ENCODE measurements around the gene CNTNAP4. TPM values are rescaled to one million over a fixed set of nuclear protein-coding genes. Genes with fewer than 3 reads are reported as not detected.

Gene CNTNAP4
- total RNA-seq, 1 donor from 2014 or later, result 7.0 TPM

- DNase-seq (ENCODE audit: low spot score), result peak; percentile 42
These were observed 111.9 kb downstream of the CNTNAP4 start for GRCh38 chr16:76389126-76389525.

GRCh38 chr16:76390476-76390875 lies 113.3 kb downstream of the CNTNAP4 start:
- DNase-seq (ENCODE audit: low spot score), result peak; percentile 7

- no peak for DNase-seq (ENCODE audit: low spot score)
These were observed 119.8 kb downstream of the CNTNAP4 start for GRCh38 chr16:76396977-76397376.

- no peak for DNase-seq (ENCODE audit: low spot score)
These were observed 132.5 kb downstream of the CNTNAP4 start for GRCh38 chr16:76409706-76410105.

GRCh38 chr16:76421571-76421970 lies 144.4 kb downstream of the CNTNAP4 start:
- no peak for DNase-seq (ENCODE audit: low spot score)

- no peak for DNase-seq (ENCODE audit: low spot score)
These were observed 151.7 kb downstream of the CNTNAP4 start for GRCh38 chr16:76428858-76429257.

GRCh38 chr16:76441391-76441790 lies 164.2 kb downstream of the CNTNAP4 start:
- DNase-seq (ENCODE audit: low spot score), result no peak

GRCh38 chr16:76441876-76442275 lies 164.7 kb downstream of the CNTNAP4 start:
- no peak for DNase-seq (ENCODE audit: low spot score)

- DNase-seq (ENCODE audit: low spot score), result no peak
These were observed 166.8 kb downstream of the CNTNAP4 start for GRCh38 chr16:76443973-76444372.

GRCh38 chr16:76444832-76445231 lies 167.6 kb downstream of the CNTNAP4 start:
- DNase-seq (ENCODE audit: low spot score), result no peak

GRCh38 chr16:76445815-76446214 lies 168.6 kb downstream of the CNTNAP4 start:
- DNase-seq (ENCODE audit: low spot score), result no peak

- DNase-seq (ENCODE audit: low spot score), result no peak
These were observed 169.1 kb downstream of the CNTNAP4 start for GRCh38 chr16:76446251-76446650.

GRCh38 chr16:76450890-76451289 lies 173.7 kb downstream of the CNTNAP4 start:
- no peak for DNase-seq (ENCODE audit: low spot score)

GRCh38 chr16:76455257-76455656 lies 178.1 kb downstream of the CNTNAP4 start:
- no peak for DNase-seq (ENCODE audit: low spot score)

- no peak for DNase-seq (ENCODE audit: low spot score)
These were observed 178.8 kb downstream of the CNTNAP4 start for GRCh38 chr16:76456016-76456415.

- no peak for DNase-seq (ENCODE audit: low spot score)
These were observed 181.9 kb downstream of the CNTNAP4 start for GRCh38 chr16:76459111-76459510.

- no peak for DNase-seq (ENCODE audit: low spot score)
These were observed 184.6 kb downstream of the CNTNAP4 start for GRCh38 chr16:76461836-76462235.

GRCh38 chr16:76464955-76465620 lies 187.9 kb downstream of the CNTNAP4 start:
- no peak for DNase-seq (ENCODE audit: low spot score)

GRCh38 chr16:76466871-76467270 lies 189.7 kb downstream of the CNTNAP4 start:
- no peak for DNase-seq (ENCODE audit: low spot score)

- no peak for DNase-seq (ENCODE audit: low spot score)
These were observed 196.8 kb downstream of the CNTNAP4 start for GRCh38 chr16:76474048-76474447.

- no peak for DNase-seq (ENCODE audit: low spot score)
These were observed 200.9 kb downstream of the CNTNAP4 start for GRCh38 chr16:76478105-76478504.

- DNase-seq (ENCODE audit: low spot score), result no peak
These were observed 206.2 kb downstream of the CNTNAP4 start for GRCh38 chr16:76483307-76483909.

- no peak for DNase-seq (ENCODE audit: low spot score)
These were observed 206.8 kb downstream of the CNTNAP4 start for GRCh38 chr16:76484020-76484419.

GRCh38 chr16:76486740-76487139 lies 209.5 kb downstream of the CNTNAP4 start:
- DNase-seq (ENCODE audit: low spot score), result no peak
